Activated naive CD4-positive, alpha-beta T cell treated with anti-CD3 and anti-CD28 coated beads, Interleukin-2, amount 50 U/mL, for 24 hours (primary cell): Measurements from ENCODE around the gene AFP.

Source experiments
- H3K27ac Mint-ChIP-seq: one replicate; pipeline ENCODE4 v1.8.0; 2021; ENCODE audit warnings: mild to moderate bottlenecking, mixed read lengths
- H3K27me3 Mint-ChIP-seq: one replicate; pipeline ENCODE4 v1.8.0; 2021; ENCODE audit warnings: mixed read lengths
- H3K36me3 Mint-ChIP-seq: one replicate; pipeline ENCODE4 v1.8.0; 2021; ENCODE audit warnings: mixed read lengths
- H3K4me1 Mint-ChIP-seq: one replicate; pipeline ENCODE4 v1.8.0; 2021; ENCODE audit warnings: mixed read lengths
- H3K4me3 Mint-ChIP-seq: one replicate; pipeline ENCODE4 v1.8.0; 2021; ENCODE audit warnings: mild to moderate bottlenecking, mixed read lengths
- H3K9me3 Mint-ChIP-seq: one replicate; pipeline ENCODE4 v1.8.0; 2021; ENCODE audit warnings: mixed read lengths

Gene AFP

DNA sequence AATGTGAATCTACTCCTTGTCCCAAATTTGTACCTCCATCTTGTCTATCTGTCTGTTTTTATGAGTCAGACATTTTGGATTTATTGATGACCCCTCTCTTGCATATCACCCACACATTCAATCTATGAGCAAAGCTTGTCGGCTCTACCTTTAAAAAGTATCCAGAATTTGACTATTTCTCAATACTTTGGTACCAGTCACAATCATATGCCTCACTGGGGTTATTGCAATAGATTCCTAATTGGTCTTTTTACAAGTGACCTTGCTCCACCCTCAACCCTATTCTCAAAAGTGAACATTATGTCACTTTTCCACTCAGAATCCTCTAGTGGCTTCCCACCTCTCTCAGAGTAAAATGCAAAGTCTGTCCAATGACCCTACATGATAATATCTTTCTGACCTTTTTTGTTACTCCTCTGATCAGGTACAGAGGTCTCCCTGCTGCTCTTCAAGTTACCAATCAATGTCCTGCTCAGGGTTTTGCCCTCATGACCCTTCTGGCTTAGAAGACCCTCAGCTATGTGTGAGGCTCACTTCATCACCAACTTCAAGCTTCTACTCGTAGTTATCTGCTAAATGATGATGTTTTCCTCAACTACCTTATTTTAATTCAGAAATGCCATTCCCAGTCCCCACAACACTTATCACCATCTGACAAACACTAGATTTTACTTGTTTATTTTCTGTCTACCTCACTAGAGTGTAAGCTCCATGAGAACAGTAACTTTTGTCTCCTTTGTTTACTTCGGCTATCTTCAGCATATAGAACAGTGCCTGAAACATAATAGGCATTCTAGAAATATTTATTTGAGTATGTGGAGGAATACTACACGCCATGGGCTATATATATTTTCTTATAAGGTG lies 22.4 kb downstream of the AFP start:
- Mint-ChIP-seq H3K27me3 (peaks cover 8% of the 10 kb centered on the region), H3K36me3 (no peaks in the 10 kb centered on the region), H3K4me3 (no peak overlapping the region), H3K9me3 (no peaks in the 10 kb centered on the region), H3K4me1 (no peaks in the 10 kb centered on the region), H3K27ac (no peak overlapping the region)

- peaks cover 8% of the 10 kb centered on the region for H3K27me3 Mint-ChIP-seq
- no peak overlapping the region for H3K4me3 Mint-ChIP-seq
- H3K4me1 Mint-ChIP-seq = no peaks in the 10 kb centered on the region
- no peaks in the 10 kb centered on the region for H3K36me3 Mint-ChIP-seq
- H3K27ac Mint-ChIP-seq = no peak overlapping the region
- no peaks in the 10 kb centered on the region for H3K9me3 Mint-ChIP-seq
Measured at GRCh38 chr4:73459048-73459421, 23.0 kb downstream of the AFP start.

DNA sequence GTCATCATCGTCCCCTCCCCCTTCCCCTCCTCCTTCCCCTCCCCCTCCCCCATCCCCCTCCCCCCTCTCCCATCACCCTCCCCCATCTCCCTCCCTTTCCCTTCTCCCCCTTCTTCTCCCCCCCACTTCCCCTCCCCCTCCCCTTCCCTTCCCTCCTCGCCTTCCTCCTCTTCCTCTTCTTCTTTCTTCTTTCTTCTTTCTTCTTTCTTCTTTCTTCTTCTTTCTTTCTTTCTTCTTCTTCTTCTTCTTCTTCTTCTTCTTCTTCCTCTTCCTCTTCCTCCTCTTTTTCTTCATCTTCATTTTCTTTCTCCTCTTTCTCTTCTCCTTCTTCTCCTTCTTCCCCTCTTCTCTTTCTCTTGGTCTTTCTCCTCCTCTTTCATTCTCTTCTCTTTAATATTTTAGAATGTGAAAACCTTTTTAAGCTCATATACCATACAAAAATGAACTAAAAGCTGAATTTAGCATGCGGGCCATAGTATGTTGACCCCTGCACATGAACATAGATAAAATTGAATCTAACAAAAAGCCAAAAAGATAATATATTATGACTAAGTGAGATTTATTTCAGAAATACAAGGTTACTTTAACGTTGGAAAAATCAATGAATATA lies 25.0 kb downstream of the AFP start:
- no peak overlapping the region for H3K27ac Mint-ChIP-seq
- no peaks in the 10 kb centered on the region for H3K4me1 Mint-ChIP-seq
- H3K36me3 Mint-ChIP-seq = no peaks in the 10 kb centered on the region
- no peak overlapping the region for H3K4me3 Mint-ChIP-seq
- H3K27me3 Mint-ChIP-seq = peaks cover 8% of the 10 kb centered on the region
- H3K9me3 Mint-ChIP-seq = no peaks in the 10 kb centered on the region

DNA sequence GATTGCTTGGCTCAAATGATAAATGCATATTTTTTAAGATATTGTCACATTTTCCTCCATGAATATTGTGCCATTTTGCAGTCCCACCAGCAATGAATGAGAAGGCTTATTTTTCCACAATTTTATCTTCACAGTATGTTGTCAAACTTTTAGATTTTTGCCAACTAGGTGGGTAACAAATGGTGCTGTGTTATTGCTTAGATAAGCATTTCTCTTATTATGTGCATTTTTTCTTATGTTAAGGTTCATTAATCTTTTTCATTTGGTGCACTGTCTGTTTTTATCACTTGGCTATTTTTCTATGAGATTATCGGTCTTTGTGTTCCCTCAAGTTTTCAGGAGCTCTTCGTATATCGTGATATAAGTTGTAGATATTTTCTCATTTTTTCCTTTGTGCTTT lies 32.1 kb downstream of the AFP start:
- Mint-ChIP-seq H3K27ac (no peak overlapping the region), H3K4me3 (no peak overlapping the region), H3K27me3 (peaks cover 3% of the 10 kb centered on the region), H3K9me3 (no peaks in the 10 kb centered on the region), H3K36me3 (no peaks in the 10 kb centered on the region), H3K4me1 (no peaks in the 10 kb centered on the region)

DNA sequence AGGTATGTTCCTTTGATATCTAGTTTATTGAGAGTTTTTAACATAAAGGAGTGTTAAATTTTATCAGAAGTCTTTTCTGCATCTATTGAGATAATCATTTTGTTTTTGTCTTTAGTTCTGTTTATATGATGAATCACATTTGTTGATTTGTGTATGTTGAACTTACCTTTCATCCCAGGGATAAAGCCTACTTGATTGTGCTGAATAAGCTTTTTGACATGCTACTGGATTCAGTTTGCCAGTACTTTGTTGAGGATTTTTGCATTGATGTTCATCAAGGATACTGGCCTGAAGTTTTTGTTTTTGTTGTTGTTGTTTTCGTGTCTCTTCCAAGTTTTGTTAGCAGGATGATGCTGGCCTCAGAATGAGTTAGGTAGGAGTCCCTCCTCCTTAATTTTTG lies 34.7 kb downstream of the AFP start:
- no peaks in the 10 kb centered on the region for H3K9me3 Mint-ChIP-seq

GRCh38 chr4:73477176-73477575 lies 41.2 kb downstream of the AFP start:
- H3K27me3 Mint-ChIP-seq = peaks cover 4% of the 10 kb centered on the region
- H3K4me3 Mint-ChIP-seq = no peak overlapping the region
- no peaks in the 10 kb centered on the region for H3K4me1 Mint-ChIP-seq
- H3K9me3 Mint-ChIP-seq = no peaks in the 10 kb centered on the region
- no peaks in the 10 kb centered on the region for H3K36me3 Mint-ChIP-seq
- H3K27ac Mint-ChIP-seq = no peak overlapping the region

More for the DNA sequence above, 34.7 kb downstream of the AFP start:
- Mint-ChIP-seq H3K27ac (no peak overlapping the region), H3K4me1 (no peaks in the 10 kb centered on the region), H3K27me3 (peaks cover 4% of the 10 kb centered on the region), H3K36me3 (no peaks in the 10 kb centered on the region), H3K4me3 (no peak overlapping the region)

GRCh38 chr4:73479323-73479722 lies 43.3 kb downstream of the AFP start:
- H3K9me3 Mint-ChIP-seq = no peaks in the 10 kb centered on the region

DNA sequence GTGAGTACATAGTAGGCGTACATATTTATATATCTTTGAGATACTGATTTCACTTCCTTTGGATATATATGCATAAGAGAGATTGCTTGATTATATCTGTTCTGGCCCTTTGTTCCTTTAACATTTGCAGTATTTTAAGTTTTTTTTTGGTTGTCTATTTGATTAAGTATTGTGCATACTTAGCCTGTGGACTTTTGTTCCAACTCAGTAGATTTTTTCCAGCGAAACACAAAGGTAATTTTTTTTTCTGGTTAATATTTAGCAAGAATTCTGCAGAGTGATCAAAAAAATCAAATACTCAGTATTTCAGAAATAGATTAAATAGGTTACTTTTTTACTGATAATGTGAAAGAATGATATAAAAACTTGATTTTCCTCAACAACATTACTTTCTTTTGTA lies 45.3 kb downstream of the AFP start, which contains the start of gene AFM:
TSS of gene AFM (plus strand) at position 388 of the 400 bp plus-strand sequence. CDS start 31 bp downstream, outside the sequence.
- H3K27me3 Mint-ChIP-seq = peaks cover 2% of the 10 kb centered on the region
- no peak within 1 kb of the TSS for H3K4me3 Mint-ChIP-seq
- H3K36me3 Mint-ChIP-seq = no peaks in the 10 kb centered on the region
- H3K27ac Mint-ChIP-seq = no peak within 1 kb of the TSS
- no peaks in the 10 kb centered on the region for H3K9me3 Mint-ChIP-seq
- no peaks in the 10 kb centered on the region for H3K4me1 Mint-ChIP-seq

More at GRCh38 chr4:73479323-73479722, 43.3 kb downstream of the AFP start:
- Mint-ChIP-seq H3K27me3 (peaks cover 4% of the 10 kb centered on the region), H3K4me3 (no peak overlapping the region), H3K4me1 (no peaks in the 10 kb centered on the region), H3K27ac (no peak overlapping the region), H3K36me3 (no peaks in the 10 kb centered on the region)

- Mint-ChIP-seq H3K9me3 (no peaks in the 10 kb centered on the region), H3K27ac (no peak overlapping the region), H3K36me3 (no peaks in the 10 kb centered on the region), H3K4me1 (no peaks in the 10 kb centered on the region), H3K27me3 (peaks cover 2% of the 10 kb centered on the region), H3K4me3 (no peak overlapping the region)
Measured at GRCh38 chr4:73485085-73485484, 49.1 kb downstream of the AFP start.

DNA sequence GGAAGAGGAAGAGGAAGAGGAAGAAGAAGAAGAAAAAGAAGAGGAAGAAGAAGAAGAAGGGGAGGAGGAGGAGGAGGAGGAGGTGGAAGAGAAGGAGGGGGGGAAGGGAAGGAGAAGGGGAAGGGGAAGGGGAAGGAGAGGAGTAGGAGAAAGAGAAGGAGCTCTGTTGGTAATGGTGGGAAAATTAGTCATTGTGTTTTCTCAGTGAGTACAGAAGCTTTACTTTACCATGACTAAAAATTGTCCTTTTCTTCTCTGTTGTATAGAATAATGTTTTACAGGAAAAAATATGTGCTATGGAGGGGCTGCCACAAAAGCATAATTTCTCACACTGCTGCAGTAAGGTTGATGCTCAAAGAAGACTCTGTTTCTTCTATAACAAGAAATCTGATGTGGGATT lies 49.6 kb downstream of the AFP start:
- Mint-ChIP-seq H3K27me3 (peaks cover 2% of the 10 kb centered on the region), H3K36me3 (no peaks in the 10 kb centered on the region), H3K9me3 (no peaks in the 10 kb centered on the region), H3K27ac (no peak overlapping the region), H3K4me1 (no peaks in the 10 kb centered on the region), H3K4me3 (no peak overlapping the region)

DNA sequence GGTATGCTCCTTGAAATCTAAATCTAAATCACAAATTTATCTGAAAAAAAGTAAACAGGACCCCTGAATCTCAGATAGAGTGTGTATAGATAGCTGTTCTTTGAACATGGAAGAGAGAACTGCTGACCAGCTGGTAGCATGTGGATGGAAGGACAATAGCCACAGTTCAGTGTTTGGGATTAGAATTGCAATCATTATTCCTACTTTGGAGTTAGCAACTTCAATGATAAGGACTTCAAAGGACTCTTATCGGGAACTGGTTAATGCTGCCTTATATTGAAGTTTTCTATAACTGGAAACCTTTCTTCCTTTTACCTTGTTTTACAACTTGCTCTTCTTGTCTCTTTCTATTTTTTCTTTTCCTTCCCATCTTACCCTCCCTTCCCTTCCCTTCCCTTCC lies 50.5 kb downstream of the AFP start:
- H3K4me1 Mint-ChIP-seq = no peaks in the 10 kb centered on the region
- peaks cover 2% of the 10 kb centered on the region for H3K27me3 Mint-ChIP-seq
- H3K9me3 Mint-ChIP-seq = no peaks in the 10 kb centered on the region
- no peak overlapping the region for H3K4me3 Mint-ChIP-seq
- no peaks in the 10 kb centered on the region for H3K36me3 Mint-ChIP-seq
- no peak overlapping the region for H3K27ac Mint-ChIP-seq

DNA sequence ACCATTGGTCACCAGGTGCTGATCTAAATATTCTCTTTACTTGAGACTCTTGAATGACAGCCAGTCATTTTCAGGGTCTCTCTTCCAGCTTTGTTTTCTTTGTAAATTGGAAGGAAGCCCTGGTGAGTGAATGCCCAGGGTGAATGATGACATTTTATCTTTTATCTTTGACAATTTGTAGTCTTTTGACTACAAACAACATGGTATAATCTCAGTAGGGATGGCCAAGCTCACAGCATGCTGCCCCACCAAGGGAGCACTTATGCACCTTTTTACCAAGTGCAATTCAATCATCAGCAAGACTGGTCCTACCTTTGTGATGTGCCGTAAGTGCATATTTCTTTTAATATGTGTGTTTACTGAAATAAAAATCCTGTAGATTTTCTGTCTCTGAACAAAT lies 51.2 kb downstream of the AFP start:
- Mint-ChIP-seq H3K36me3 (no peaks in the 10 kb centered on the region), H3K27me3 (peaks cover 2% of the 10 kb centered on the region), H3K27ac (no peak overlapping the region), H3K9me3 (no peaks in the 10 kb centered on the region), H3K4me1 (no peaks in the 10 kb centered on the region), H3K4me3 (no peak overlapping the region)

DNA sequence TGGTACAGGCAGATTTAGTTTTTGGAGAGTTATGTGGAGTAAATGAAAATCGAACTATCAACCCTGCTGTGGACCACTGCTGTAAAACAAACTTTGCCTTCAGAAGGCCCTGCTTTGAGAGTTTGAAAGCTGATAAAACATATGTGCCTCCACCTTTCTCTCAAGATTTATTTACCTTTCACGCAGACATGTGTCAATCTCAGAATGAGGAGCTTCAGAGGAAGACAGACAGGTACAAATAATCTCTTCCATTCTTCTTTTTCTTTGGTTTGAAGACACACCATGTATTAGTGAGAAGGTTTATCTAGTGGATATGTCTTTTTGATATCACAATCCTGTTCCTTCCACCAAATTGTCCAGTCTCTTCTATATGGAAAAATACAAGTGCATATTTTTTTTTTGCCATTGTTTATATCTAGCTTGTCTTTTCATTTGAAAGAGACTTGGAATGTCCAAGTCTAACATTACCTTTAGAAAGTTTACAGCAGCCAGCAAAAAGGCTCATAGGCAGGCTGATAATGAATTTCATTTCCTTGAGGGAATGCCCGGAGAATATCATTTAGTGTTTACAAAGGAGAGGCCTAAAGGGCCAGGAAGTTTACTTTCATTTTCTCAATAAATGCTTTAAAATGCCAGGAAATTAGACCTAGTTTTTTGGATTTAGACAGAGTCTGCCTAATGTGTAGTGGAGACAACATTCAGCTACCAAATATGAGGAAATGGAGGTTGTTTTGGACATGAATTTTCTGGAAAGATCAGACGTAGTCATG lies 64.2 kb downstream of the AFP start:
- Mint-ChIP-seq H3K4me1 (peaks cover 3% of the 10 kb centered on the region), H3K4me3 (no peak overlapping the region), H3K27ac (no peak overlapping the region), H3K36me3 (no peaks in the 10 kb centered on the region), H3K9me3 (no peaks in the 10 kb centered on the region), H3K27me3 (peaks cover 2% of the 10 kb centered on the region)

DNA sequence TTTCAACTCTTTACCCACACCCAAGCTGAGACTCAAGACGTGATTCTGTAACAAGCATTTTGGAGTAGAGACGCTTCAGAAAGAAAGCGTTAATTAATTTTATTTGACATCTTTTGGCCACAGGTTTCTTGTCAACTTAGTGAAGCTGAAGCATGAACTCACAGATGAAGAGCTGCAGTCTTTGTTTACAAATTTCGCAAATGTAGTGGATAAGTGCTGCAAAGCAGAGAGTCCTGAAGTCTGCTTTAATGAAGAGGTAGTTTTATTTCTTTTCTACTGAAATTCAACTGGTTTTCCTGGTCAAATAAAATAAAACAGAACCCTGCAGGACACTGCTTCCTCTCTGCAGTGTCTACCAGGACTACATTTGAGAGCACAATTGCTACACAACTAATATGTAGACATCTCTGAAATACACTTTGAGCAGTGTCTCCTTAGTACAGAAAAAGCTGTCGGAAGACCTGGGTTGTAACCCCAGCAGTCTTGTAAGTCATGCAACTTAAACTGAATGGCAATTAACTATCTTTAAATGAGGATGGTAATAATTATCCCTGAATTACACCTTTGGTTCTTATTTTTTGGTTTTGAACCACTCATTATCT lies 65.7 kb downstream of the AFP start:
- H3K36me3 Mint-ChIP-seq = no peaks in the 10 kb centered on the region
- peaks cover 3% of the 10 kb centered on the region for H3K27me3 Mint-ChIP-seq
- peaks cover 3% of the 10 kb centered on the region for H3K4me1 Mint-ChIP-seq
- H3K9me3 Mint-ChIP-seq = no peaks in the 10 kb centered on the region
- H3K4me3 Mint-ChIP-seq = no peak overlapping the region
- H3K27ac Mint-ChIP-seq = no peak overlapping the region

GRCh38 chr4:73505567-73505966 lies 69.5 kb downstream of the AFP start:
- Mint-ChIP-seq H3K27ac (no peak overlapping the region), H3K9me3 (no peaks in the 10 kb centered on the region), H3K4me1 (no peaks in the 10 kb centered on the region), H3K4me3 (no peak overlapping the region), H3K27me3 (peaks cover 3% of the 10 kb centered on the region), H3K36me3 (no peaks in the 10 kb centered on the region)
